Femur (tissue), 1 donor: ENCODE results near the gene ARF6.
A peak's percentile ranks its signal among the peaks of the same experiment; 100 is the strongest.
"Not testable (repeated sequence)": the region's sequence is repeated elsewhere in the genome, so short reads cannot be mapped to it uniquely, and the experiment has no call there.

ENCODE experiments used
- DNase-seq: peaks from one replicate; pipeline ENCODE4 v3.0.0-alpha.2; 2017

ARF6 gene

DNA sequence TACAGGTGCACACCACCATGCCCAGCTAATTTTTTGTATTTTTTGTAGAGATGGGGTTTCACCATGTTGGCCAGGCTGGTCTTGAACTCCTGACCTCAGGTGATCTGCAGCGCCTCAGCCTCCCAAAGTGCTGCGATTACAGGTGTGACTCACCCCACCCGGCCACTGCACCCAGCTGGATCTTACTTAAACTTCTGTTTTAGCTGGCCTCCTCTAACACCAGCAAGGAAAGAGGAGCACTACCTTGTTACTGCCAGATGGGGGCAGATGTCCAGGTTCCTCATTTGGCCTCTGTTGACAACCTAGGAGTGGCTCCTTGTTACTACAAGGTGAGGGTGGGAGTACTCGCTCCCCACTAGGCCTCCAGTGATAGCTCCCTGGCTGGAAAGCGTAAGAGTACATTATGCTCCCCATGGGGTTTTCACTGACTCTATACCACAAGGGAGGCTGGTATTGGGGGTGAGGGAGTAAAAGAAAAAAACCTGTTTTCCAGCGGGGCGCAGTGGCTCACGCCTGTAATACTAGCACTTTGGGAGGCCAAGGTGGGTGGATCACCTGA is 13.2 kb upstream of the ARF6 start:
- DNase-seq = no peak

GRCh38 chr14:49880267-49881064 is 12.4 kb upstream of the ARF6 start:
- DNase-seq = no peak

DNA sequence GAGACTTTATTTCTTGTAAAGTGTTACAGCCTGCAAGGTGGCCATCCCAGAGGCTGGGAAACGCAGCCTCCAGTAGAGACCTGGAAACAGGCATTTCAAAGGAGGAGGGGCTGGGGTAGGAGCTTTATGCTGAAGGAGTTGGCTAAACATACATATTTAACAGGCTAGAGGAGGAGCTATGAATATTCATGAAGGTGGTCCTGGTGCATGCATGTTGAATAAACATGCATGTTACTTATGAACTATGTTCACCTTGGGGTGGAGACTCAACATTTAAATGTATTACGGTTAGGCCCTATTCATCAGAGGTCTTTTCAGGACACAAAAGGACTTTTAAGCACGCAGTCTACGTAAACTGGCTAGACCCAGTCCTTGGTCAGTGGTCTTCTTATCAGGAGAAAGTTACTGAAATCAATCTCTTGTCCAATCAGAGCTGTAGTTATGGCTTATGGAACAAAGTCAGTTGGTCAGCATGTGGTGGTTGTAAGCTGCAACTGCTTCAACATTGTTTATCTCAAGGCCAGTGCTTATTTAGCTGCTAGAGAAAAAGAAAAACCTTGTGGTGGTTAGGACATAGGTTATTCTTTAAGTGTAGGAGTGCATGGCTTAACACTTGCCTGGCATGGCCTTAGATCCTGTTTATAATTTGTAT is 11.4 kb upstream of the ARF6 start:
- DNase-seq = no peak

DNA sequence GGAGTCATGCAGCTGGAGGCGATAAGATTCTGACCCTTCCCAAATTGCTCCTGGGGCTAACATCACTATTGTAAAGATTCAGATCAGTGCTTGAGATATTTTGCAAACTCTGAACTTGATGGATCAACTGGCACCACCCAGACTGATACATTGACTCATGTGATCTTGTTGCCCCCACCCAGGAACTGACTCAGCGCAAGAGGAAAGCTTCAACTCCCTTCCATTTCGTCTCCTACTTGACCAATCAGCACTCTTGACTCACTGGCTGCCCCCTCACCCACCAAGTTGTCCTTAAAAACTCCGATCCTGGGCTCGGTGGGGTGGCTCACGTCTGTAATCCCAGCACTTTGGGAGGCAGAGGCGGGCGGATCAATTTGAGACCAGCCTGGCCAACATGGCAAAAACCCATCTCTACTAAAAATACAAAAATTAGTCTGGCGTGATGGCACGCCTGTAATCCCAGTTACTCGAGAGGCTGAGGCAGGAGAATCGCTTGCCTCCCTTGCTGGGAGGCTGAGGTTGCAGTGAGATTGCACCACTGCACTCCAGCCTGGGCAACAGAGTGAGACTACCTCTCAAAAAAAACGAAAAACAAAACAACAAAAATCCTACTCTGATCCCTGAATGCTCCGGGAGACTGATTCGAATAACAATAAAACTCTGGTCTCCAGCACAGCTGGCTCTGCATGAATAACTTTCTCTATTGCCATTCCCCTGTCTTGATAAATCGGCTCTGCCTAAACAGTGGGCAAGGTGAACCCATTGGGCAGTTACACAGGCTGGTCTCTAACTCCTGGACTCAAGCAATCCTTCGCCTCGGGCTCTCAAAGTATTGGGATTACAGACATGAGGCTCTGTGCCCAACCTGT is 9.8 kb upstream of the ARF6 start:
- no peak for DNase-seq

DNA sequence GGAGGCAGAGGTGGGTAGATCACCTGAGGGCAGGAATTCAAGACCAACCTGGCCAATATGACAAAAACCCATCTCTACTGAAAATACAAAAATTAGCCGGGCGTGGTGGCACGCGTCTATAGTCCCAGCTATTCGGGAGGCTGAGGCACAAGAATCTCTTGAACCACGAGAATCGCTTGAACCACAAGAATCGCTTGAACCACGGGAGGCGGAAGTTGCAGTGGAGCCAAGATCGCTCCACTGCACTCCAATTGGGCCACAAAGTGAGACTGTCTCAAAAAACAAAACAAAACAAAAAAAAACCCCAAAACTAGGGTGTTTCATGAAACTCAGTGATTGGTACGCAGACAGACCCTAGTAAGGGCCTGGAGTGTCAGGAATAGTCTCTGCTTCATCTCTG is 6.4 kb upstream of the ARF6 start:
- DNase-seq = no peak

DNA sequence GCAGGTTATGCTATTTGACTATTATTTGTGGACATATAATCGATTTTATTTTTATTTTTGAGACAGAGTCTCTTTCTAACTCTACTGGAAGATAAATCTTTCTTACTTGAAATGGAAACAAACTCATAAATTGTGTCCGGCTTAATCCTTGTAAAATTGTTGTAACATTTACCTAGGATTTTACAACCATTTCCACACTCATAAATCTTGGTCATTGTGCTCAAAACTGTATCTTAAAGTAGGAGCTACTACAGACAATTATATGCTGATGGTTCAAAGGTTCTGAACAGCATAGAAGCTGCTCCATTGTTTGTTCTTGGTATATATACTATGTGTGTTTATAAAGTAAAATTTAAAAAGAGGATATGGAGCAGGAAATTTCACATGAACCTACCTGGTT is 4.6 kb upstream of the ARF6 start:
- no peak for DNase-seq

DNA sequence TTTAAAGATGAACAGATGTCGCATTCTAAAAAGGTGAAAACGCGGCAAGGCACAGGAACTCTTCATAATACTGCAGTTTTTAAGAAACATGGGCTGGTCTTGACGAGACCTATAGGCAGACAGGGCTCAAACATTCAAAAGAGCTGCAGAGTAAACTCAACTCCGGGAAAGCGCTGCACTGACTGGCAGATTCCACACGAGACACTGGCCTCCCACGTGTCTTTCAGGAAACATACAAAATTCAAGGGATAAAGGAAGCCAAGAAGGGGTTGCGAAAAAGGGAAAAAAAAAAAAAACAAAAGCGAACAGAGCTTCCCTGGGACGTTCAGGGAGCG is 614 bp upstream of the ARF6 start:
- DNase-seq = peak; percentile 87

GRCh38 chr14:49893309-49894213 is 679 bp downstream of the ARF6 start:
- peak; percentile 74 for DNase-seq

- not testable (repeated sequence) for DNase-seq
Observed at GRCh38 chr14:49894214-49895107, 1.6 kb downstream of the ARF6 start.

- DNase-seq = no peak
Observed at GRCh38 chr14:49895480-49895879, 2.6 kb downstream of the ARF6 start.

- not testable (repeated sequence) for DNase-seq
Observed at GRCh38 chr14:49896272-49896671, 3.4 kb downstream of the ARF6 start.

GRCh38 chr14:49896966-49897365 is 4.1 kb downstream of the ARF6 start:
- DNase-seq = no peak

DNA sequence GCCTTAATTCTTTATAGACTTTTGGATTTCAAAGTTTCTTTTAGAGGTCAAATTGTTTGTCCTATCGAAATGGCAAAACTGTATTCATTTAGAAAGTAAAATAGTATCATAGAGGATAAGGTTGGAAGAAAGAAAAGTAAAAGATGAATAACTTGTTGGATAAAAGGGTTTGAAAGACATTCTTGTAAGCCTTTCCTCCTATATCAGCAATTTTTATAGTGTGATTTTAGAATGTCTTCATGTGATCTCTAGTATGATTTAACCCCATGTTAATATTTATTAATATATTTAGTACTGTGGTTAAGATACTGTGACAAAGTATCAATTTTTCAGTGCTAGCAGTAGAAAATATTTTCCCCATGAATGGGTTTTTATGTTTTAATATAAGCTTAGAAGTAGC is 4.5 kb downstream of the ARF6 start:
- DNase-seq = no peak

DNA sequence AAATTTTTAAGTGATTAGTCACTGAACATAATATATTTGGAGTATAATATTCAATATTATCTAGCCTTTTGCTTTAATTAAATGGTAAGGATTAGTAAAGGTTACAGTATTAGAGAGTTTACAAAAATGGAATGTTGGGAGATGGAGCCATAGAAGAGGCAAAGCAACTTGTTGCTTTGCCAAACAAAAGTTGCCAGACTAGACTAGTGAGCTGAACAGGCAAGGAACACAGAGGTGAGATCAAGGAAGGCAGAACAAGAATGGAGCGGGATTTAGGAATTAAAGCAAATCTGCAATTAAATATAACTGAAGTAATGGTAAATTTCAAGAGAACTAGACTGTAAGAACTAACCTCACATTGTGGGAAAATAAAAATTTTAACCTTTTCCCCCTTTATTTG is 5.1 kb downstream of the ARF6 start:
- no peak for DNase-seq

GRCh38 chr14:49898485-49898884 is 5.6 kb downstream of the ARF6 start:
- DNase-seq = no peak

- no peak for DNase-seq
Observed at GRCh38 chr14:49900973-49901372, 8.1 kb downstream of the ARF6 start.

GRCh38 chr14:49902679-49903246 is 9.9 kb downstream of the ARF6 start:
- DNase-seq = not testable (repeated sequence)

GRCh38 chr14:49904270-49904669 is 11.4 kb downstream of the ARF6 start:
- no peak for DNase-seq

DNA sequence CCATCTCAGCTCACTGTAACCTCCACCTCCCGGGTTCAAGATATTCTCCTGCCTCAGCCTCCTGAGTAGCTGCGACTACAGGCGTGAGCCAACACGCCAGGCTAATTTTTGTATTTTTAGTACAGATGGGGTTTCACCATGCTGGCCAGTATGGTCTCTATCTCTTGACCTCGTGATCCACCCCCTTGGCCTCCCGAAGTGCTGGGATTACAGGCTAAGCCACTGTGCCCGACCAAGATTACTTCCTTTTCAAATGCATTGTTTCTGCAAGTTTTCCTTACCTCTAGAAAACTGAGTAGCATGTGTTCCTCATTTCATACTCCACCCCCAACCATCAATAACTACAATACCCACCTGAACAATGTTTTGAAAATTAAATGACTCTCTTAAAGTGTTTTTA is 13.1 kb downstream of the ARF6 start:
- no peak for DNase-seq

DNA sequence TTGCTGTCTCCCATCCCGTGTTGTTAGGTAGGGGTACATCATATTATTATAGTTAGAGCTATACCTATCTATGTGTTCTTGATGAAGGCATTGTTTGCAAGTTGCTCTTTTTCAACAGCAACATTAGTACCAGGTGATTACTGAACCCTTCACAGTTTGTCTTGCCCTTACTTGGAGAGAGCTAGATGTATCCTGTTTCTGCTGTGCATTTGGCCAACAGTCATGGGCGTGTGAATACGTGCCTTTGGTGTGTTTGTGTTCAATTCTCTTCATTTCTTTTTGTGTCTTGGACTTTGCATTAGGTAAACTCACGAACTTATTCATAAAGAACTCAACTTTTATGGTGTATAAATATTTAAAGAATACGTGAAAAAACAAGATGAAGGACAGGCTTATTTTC is 14.3 kb downstream of the ARF6 start:
- no peak for DNase-seq

- DNase-seq = no peak
Observed at GRCh38 chr14:49908433-49908782, 15.5 kb downstream of the ARF6 start.
